Mammary epithelial cell (primary cell): ENCODE results near the gene GAS2L1.

Experiments used
- CTCF ChIP-seq, 2 donors: IDR thresholded peaks in 1 of 2; conservative IDR thresholded peaks in 1 of 2; 2 replicates each; pipeline ENCODE4 v1.5.1; 2011 to 2012; ENCODE audit warnings: inconsistent platforms in 2 of 2, low read length in 2 of 2, mild to moderate bottlenecking in 2 of 2, control low read depth in 1 of 2, low read depth in 1 of 2; ENCODE audit not compliant: insufficient read depth in 1 of 2; ENCODE audit errors: extremely low read depth in 1 of 2
- EZH2 ChIP-seq: IDR thresholded peaks from 2 replicates; pipeline ENCODE4 v1.6.1; 2012; ENCODE audit warnings: low read length, inconsistent platforms, borderline replicate concordance

- TF ChIP-seq CTCF (conservative IDR thresholded peaks at IDR 0.05 in 1 of 2, IDR thresholded peaks at IDR 0.05 in 1 of 2; ENCODE audit: extremely low read depth in 1 of 2, insufficient read depth in 1 of 2, low read depth in 1 of 2, low read length in 2 of 2) (no peak), EZH2 (no peak)
Measured at GRCh38 chr22:29334148-29334547, 27.7 kb downstream of the GAS2L1 start.
